DND-41 (cell line): ENCODE data around the gene INPP5F.

Source experiments
- ATAC-seq: fragments of 200-7000 bp; cut with Tn5 transposase; 3 replicates; pipeline ENCODE4 v1.9.1; 2021; ENCODE audit warnings: low read depth; ENCODE audit not compliant: insufficient read depth
- DNase-seq: peaks from one replicate; pipeline ENCODE4 v3.0.0-alpha.2; 2020
- H2AFZ ChIP-seq: 2 replicates; pipeline ENCODE4 v1.6.0; 2012; ENCODE audit warnings: low read depth, low read length
- H3K27ac ChIP-seq: 2 replicates; pipeline ENCODE4 v1.5.1; 2012; ENCODE audit warnings: low read length, inconsistent platforms
- H3K27me3 ChIP-seq: fragments of 200-600 bp; sonication (generic); 2 replicates; pipeline ENCODE4 v1.6.0; 2012; ENCODE audit warnings: low read length, mild to moderate bottlenecking, inconsistent platforms; ENCODE audit not compliant: insufficient read depth, poor library complexity
- H3K36me3 ChIP-seq: 2 replicates; pipeline ENCODE4 v1.5.1; 2012; ENCODE audit warnings: low read length, inconsistent platforms; ENCODE audit not compliant: insufficient read depth
- H3K4me1 ChIP-seq: 2 replicates; pipeline ENCODE4 v1.5.1; 2012; ENCODE audit warnings: mild to moderate bottlenecking, low read length; ENCODE audit not compliant: insufficient read depth
- H3K4me2 ChIP-seq: 2 replicates; pipeline ENCODE4 v1.6.0; 2012; ENCODE audit warnings: mild to moderate bottlenecking, moderate library complexity, low read length, inconsistent platforms; ENCODE audit not compliant: insufficient read depth
- H3K4me3 ChIP-seq, 2 experiments: fragments of 200-600 bp in 1 of 2; shearing (Covaris generic) in 1 of 2; 2 replicates each; pipeline ENCODE4 v1.5.1; 2012 to 2016; ENCODE audit warnings: inconsistent platforms in 2 of 2, low read length in 2 of 2, mild to moderate bottlenecking in 2 of 2, low read depth in 1 of 2, moderate library complexity in 1 of 2
- H3K79me2 ChIP-seq: 2 replicates; pipeline ENCODE4 v1.6.0; 2012; ENCODE audit warnings: low read length, inconsistent platforms; ENCODE audit not compliant: insufficient read depth
- H3K9ac ChIP-seq: 2 replicates; pipeline ENCODE4 v1.6.0; 2012; ENCODE audit warnings: low read depth, mild to moderate bottlenecking, inconsistent platforms, low read length, moderate library complexity
- H3K9me3 ChIP-seq: 2 replicates; pipeline ENCODE4 v1.5.1; 2012; ENCODE audit warnings: low read length, moderate library complexity, mild to moderate bottlenecking, inconsistent platforms; ENCODE audit not compliant: insufficient read depth, severe bottlenecking
- H4K20me1 ChIP-seq: 2 replicates; pipeline ENCODE4 v1.6.0; 2012; ENCODE audit warnings: low read length; ENCODE audit not compliant: insufficient read depth
- EZH2 ChIP-seq: IDR thresholded peaks from 3 replicates; pipeline ENCODE4 v1.6.1; 2012; ENCODE audit warnings: borderline replicate concordance, low read depth, mild to moderate bottlenecking, moderate library complexity, low read length, inconsistent platforms; ENCODE audit not compliant: severe bottlenecking
- TF ChIP-seq, protein P1 (sequence below): IDR thresholded peaks from 2 replicates; pipeline ENCODE4 v1.5.1; 2012; ENCODE audit warnings: borderline replicate concordance, low read length, moderate library complexity, mild to moderate bottlenecking; ENCODE audit not compliant: poor library complexity, severe bottlenecking; ENCODE audit errors: extremely low read depth

INPP5F gene

GRCh38 chr10:119689016-119689580 is 36.8 kb upstream of the INPP5F start:
- H3K79me2 ChIP-seq, result no peaks in the 10 kb centered on the region
- H3K9me3 ChIP-seq, result no peaks in the 10 kb centered on the region
- H3K4me3 ChIP-seq, result no peak overlapping the region
- no peaks in the 10 kb centered on the region for H3K27me3 ChIP-seq
- TF ChIP-seq EZH2, result no peak
- TF ChIP-seq, protein P1, sequence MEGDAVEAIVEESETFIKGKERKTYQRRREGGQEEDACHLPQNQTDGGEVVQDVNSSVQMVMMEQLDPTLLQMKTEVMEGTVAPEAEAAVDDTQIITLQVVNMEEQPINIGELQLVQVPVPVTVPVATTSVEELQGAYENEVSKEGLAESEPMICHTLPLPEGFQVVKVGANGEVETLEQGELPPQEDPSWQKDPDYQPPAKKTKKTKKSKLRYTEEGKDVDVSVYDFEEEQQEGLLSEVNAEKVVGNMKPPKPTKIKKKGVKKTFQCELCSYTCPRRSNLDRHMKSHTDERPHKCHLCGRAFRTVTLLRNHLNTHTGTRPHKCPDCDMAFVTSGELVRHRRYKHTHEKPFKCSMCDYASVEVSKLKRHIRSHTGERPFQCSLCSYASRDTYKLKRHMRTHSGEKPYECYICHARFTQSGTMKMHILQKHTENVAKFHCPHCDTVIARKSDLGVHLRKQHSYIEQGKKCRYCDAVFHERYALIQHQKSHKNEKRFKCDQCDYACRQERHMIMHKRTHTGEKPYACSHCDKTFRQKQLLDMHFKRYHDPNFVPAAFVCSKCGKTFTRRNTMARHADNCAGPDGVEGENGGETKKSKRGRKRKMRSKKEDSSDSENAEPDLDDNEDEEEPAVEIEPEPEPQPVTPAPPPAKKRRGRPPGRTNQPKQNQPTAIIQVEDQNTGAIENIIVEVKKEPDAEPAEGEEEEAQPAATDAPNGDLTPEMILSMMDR, result no peak
- no peak overlapping the region for H2AFZ ChIP-seq
- DNase-seq (no peak), ATAC-seq (no peak)
- no peaks in the 10 kb centered on the region for H4K20me1 ChIP-seq
- H3K4me1 ChIP-seq, result no peaks in the 10 kb centered on the region
- H3K4me2 ChIP-seq, result no peak overlapping the region
- H3K9ac ChIP-seq, result no peak overlapping the region
- no peaks in the 10 kb centered on the region for H3K36me3 ChIP-seq
- H3K27ac ChIP-seq, result no peak overlapping the region

DNA sequence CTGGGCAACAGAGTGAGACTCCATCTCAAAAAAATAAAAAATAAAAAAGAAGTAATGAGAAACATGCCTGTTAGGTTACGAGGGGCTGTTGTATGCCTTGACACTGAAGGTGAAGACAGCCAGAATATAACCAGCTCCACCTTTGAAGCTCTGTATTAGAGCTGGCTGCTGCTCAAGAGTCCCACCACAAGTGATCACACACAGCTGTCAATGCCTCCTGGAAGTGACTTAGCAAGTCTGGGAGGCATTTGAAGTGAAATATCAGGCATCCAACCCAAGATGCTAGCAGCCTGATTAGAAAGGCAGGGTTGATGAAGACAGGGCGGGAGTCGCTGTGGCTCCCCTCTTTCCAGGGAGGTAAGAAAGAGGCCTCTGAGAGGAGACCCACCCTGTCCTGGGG is 34.1 kb upstream of the INPP5F start:
- H3K9ac ChIP-seq, result no peak overlapping the region
- H3K36me3 ChIP-seq, result no peaks in the 10 kb centered on the region
- H4K20me1 ChIP-seq, result no peaks in the 10 kb centered on the region
- no peak overlapping the region for H2AFZ ChIP-seq
- H3K9me3 ChIP-seq, result no peaks in the 10 kb centered on the region
- H3K4me3 ChIP-seq, result no peak overlapping the region
- no peaks in the 10 kb centered on the region for H3K79me2 ChIP-seq
- H3K4me1 ChIP-seq, result no peaks in the 10 kb centered on the region
- H3K27ac ChIP-seq, result no peak overlapping the region
- ATAC-seq (no peak; the same call in 2 of the 3 replicates), DNase-seq (no peak)
- no peak overlapping the region for H3K4me2 ChIP-seq
- no peaks in the 10 kb centered on the region for H3K27me3 ChIP-seq
- TF ChIP-seq, protein P1, result no peak
- TF ChIP-seq EZH2, result no peak

DNA sequence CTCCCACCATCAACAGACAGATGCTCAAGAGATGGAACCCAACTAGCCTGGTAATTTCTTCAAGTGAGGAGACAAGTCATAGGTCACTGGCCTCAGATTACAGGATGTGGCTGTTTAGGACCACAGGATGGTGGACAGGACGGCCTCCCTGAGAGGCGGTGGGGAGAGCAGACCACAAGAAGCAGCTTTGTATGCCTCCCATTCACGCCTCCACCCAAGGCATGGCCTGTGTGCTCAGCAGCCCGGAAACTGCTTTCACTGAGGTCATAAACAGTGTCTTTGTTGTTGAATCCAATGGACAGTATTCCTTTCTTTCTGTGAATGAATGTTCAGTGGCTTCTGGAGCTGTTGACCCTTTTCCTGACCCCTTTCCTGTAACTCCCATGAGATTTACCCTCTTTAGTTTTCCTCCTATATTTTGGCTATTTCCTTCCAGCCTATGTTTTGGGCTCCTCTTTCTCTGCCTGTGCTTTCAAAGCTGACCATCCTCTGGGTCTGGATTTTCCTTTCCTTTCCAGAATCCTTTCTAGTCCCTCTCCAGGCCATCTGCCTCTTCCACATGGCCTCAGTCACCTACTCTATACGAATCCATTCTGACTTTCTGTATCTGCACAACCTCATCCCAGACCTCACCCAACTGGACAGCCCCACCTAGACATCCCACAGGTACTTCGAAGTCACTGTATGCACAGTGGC is 32.4 kb upstream of the INPP5F start:
- no peak overlapping the region for H3K4me2 ChIP-seq
- H2AFZ ChIP-seq, result no peak overlapping the region
- no peaks in the 10 kb centered on the region for H4K20me1 ChIP-seq

More for the DNA sequence above, 32.4 kb upstream of the INPP5F start:
- DNase-seq (no peak), ATAC-seq (no peak)
- Histone ChIP-seq H3K9me3 (no peaks in the 10 kb centered on the region), H3K4me1 (no peaks in the 10 kb centered on the region), H3K4me3 (no peak overlapping the region), H3K79me2 (no peaks in the 10 kb centered on the region), H3K27ac (no peak overlapping the region), H3K9ac (no peak overlapping the region), H3K36me3 (no peaks in the 10 kb centered on the region), H3K27me3 (no peaks in the 10 kb centered on the region)
- TF ChIP-seq, protein P1, result no peak
- no peak for TF ChIP-seq EZH2
